Testis (tissue), 3 donors: Measurements from ENCODE around the gene ATXN7L3. TPM values are rescaled to one million over a fixed set of nuclear protein-coding genes. Genes with fewer than 3 reads are reported as not detected.

Source experiments
- DNase-seq: peaks from one replicate; pipeline ENCODE4 v3.0.0-alpha.2; 2019
- H3K27ac ChIP-seq, 2 donors: fragments of 200-600 bp; sonication (generic); one replicate each; pipeline ENCODE4 v1.5.1; 2019
- H3K27me3 ChIP-seq: fragments of 200-600 bp; sonication (generic); one replicate; pipeline ENCODE4 v1.5.1; 2019
- H3K36me3 ChIP-seq: fragments of 200-600 bp; sonication (generic); one replicate; pipeline ENCODE4 v1.5.1; 2017; ENCODE audit warnings: low read depth; ENCODE audit errors: missing control alignments
- H3K4me1 ChIP-seq: fragments of 200-600 bp; sonication (generic); one replicate; pipeline ENCODE4 v1.5.1; 2019
- H3K4me3 ChIP-seq, 2 donors: fragments of 200-600 bp; sonication (generic); one replicate each; pipeline ENCODE4 v1.5.1; 2017 to 2019
- H3K9me3 ChIP-seq: fragments of 200-600 bp; sonication (generic); one replicate; pipeline ENCODE4 v1.5.1; 2017
- POLR2A ChIP-seq: fragments of 450-650 bp; IDR thresholded peaks from one replicate; pipeline ENCODE4 v1.6.1; 2017; ENCODE audit warnings: antibody characterized with exemption, mild to moderate bottlenecking, moderate library complexity
- WGBS, 2 donors: methylation state at CpG; one replicate each; pipeline ENCODE4 v1.1.5; 2018; 5-methylcytosine and 5-hydroxymethylcytosine counted together
- intact Hi-C: fragments of 100-400 bp; cut with DNase I; formaldehyde crosslinking; loops from one replicate; pipeline ENCODE4 v1.15.1; 2023; ENCODE audit warnings: low total_unique reads
- polyA plus RNA-seq: library from polyadenylated mRNA; stranded (reverse); fragments of 350-450 nt; fragmentation: Illumina TruSeq; extraction: RNeasy Lipid Tissue Mini Kit (QIAGEN cat#74804); gene quantifications from one replicate; pipeline ENCODE4 v1.2.3, GENCODE V29; 2014; ENCODE audit warnings: low read depth, low replicate concordance; ENCODE audit not compliant: insufficient read depth
- total RNA-seq, 2 donors: library from RNA; depleted of rRNA; stranded (reverse); fragments of >200 nt; gene quantifications; one replicate each; pipeline ENCODE4 v1.2.3, GENCODE V29; 2016
- TF ChIP-seq, protein P1 (sequence below), 3 experiments: fragments of 450-650 bp in 2 of 3; fragments of 200-600 bp in 1 of 3; sonication (generic) in 1 of 3; IDR thresholded peaks; one replicate each; pipeline ENCODE4 v1.5.1; 2016 to 2019; ENCODE audit warnings: antibody characterized with exemption in 3 of 3, mild to moderate bottlenecking in 2 of 3, moderate library complexity in 1 of 3

Gene ATXN7L3
- total and polyA plus RNA-seq, 3 donors from 2014 or later = 76.5 to 101 (median 100) TPM

- no peaks in the 10 kb centered on the region for H3K36me3 ChIP-seq
- no peak overlapping the region for H3K27ac ChIP-seq
- intact Hi-C loops = no loop called here
- no peaks in the 10 kb centered on the region for H3K9me3 ChIP-seq
- H3K4me1 ChIP-seq = peaks cover 34% of the 10 kb centered on the region
- no peak for TF ChIP-seq POLR2A
- TF ChIP-seq, protein P1, sequence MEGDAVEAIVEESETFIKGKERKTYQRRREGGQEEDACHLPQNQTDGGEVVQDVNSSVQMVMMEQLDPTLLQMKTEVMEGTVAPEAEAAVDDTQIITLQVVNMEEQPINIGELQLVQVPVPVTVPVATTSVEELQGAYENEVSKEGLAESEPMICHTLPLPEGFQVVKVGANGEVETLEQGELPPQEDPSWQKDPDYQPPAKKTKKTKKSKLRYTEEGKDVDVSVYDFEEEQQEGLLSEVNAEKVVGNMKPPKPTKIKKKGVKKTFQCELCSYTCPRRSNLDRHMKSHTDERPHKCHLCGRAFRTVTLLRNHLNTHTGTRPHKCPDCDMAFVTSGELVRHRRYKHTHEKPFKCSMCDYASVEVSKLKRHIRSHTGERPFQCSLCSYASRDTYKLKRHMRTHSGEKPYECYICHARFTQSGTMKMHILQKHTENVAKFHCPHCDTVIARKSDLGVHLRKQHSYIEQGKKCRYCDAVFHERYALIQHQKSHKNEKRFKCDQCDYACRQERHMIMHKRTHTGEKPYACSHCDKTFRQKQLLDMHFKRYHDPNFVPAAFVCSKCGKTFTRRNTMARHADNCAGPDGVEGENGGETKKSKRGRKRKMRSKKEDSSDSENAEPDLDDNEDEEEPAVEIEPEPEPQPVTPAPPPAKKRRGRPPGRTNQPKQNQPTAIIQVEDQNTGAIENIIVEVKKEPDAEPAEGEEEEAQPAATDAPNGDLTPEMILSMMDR (IDR thresholded peaks at IDR 0.05) = no peak
- no peak for DNase-seq
- WGBS, 2 donors = 87 to 98% methylated on average over 6 of the region's 6 CpGs
- no peak overlapping the region for H3K4me3 ChIP-seq
- H3K27me3 ChIP-seq = no peaks in the 10 kb centered on the region
These were observed 15.2 kb upstream of the ATXN7L3 start for GRCh38 chr17:44214896-44215295.

DNA sequence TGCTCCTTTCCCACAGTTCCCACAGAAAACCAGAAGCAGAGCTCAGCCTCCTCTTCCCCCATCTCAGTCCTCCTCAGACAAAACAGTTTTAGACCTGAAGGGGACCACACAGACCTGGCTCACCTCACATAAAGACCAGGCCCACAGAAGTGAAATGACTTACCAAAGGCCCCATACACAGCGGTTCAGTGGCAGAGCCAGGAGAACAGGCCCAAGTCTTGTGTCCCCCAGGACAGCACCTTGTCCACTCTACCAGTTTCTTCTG, 14.5 kb upstream of the ATXN7L3 start:
- Histone ChIP-seq H3K4me1 (peaks cover 34% of the 10 kb centered on the region), H3K9me3 (no peaks in the 10 kb centered on the region), H3K36me3 (no peaks in the 10 kb centered on the region), H3K27me3 (no peaks in the 10 kb centered on the region), H3K4me3 (no peak overlapping the region), H3K27ac (no peak overlapping the region)
- TF ChIP-seq POLR2A = no peak
- TF ChIP-seq, protein P1 (IDR thresholded peaks at IDR 0.05) = no peak
- 89 to 92% methylated on average over 1 of the region's 1 CpG for WGBS, 2 donors
- intact Hi-C loops = no loop called here
- DNase-seq = no peak

DNA sequence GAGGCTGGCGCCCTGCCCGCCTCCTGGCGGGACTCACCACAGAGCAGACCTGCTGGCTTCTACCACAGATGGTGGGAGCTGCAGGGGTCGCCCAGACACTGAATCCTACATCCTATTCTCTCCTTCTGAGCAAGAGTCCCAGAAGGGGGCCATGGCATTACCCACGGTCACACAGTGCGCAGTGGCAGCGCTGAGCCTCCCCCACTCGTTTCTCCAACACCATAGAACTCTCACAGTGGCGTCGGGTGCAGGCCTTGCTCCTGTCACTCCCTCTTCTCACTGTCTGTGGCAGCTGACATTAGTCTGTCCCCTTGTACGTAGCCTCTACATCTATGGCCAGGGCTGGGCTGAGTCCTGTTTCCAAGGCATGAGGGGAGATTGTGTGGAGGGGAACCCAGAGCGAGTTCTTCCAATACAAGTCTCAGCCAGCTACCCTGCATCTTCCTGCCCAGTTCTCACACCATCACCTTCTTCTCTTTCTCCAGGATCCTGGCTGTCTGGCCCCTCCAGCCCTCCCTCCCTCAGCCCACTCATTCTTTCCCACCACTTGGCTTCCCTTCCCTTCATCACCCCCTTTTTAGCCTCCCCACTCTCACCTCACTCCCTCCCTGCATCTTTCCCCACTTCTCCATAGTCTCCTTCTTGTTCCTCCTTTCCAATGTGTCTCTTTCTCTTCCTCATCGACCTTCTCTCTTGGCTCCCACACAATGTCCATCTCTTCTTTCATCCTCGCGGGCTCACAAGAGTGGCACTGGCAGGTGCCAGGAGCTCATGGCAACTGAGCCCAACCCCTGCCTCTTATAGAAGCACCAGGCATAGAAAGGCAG, 13.9 kb upstream of the ATXN7L3 start:
- TF ChIP-seq, protein P1 (IDR thresholded peaks at IDR 0.05) = no peak
- TF ChIP-seq POLR2A = no peak
- no peak for DNase-seq
- Histone ChIP-seq H3K4me3 (no peak overlapping the region), H3K27me3 (no peaks in the 10 kb centered on the region), H3K36me3 (peaks cover 1% of the 10 kb centered on the region), H3K9me3 (no peaks in the 10 kb centered on the region), H3K4me1 (peaks cover 34% of the 10 kb centered on the region), H3K27ac (peak overlapping the region in 1 of 2 donors; percentile 24)
- 79 to 84% methylated on average over 12 to 15 of the region's 15 CpGs for WGBS, 2 donors
- intact Hi-C loops = no loop called here

DNA sequence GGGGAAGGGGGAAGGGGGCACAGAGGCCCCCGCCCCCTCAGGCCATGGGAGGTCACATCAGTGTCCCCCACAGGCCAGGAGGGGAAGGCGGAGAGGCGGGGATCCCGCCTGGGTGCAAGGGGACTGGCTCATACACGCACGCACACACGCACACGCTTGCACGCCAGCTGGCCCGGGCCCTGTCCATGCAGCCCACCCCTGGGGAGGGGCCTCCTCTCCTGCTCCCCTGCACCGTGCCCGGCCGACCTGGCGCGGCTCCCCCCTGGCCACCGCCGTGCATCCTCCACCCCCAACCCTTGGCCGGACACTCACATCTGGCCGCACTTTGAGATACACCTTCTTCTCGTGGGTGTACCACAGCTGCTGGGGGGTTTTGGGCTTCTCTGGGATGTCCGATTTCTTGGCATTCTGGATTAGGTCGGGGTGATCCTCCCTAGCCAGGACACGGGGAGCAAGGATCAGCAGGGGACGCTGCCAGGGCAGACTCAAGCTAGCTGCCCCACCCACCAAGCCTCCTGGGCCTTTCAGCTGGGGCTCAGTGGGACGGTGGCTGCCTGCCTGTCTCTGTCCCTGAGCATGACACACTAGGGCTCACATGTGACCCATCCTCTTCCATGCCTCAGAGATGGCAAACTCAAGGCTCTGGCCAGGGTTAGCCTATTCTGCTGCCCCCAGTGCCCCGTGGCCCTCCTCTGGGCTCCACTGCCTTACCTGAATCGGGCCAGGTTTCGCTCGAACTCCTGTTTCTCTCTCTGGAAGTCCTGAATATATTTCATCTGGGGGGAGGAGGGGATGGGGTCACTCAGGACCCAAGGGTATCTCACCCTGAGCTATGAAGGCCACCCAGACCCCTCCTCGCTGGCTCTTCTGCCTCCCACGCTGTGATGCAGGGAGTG, 13.1 kb upstream of the ATXN7L3 start:
- no peaks in the 10 kb centered on the region for H3K27me3 ChIP-seq
- no peaks in the 10 kb centered on the region for H3K9me3 ChIP-seq
- DNase-seq = no peak
- H3K27ac ChIP-seq = peak overlapping the region in 1 of 2 donors; percentile 24
- H3K36me3 ChIP-seq = peaks cover 5% of the 10 kb centered on the region
- intact Hi-C loops = no loop called here
- WGBS, 2 donors = 52 to 69% methylated on average over 12 to 31 of the region's 31 CpGs
- H3K4me1 ChIP-seq = peaks cover 30% of the 10 kb centered on the region
- no peak overlapping the region for H3K4me3 ChIP-seq
- TF ChIP-seq, protein P1 (IDR thresholded peaks at IDR 0.05) = no peak
- TF ChIP-seq POLR2A = no peak
